Nucleus accumbens (tissue), 56 donors: ENCODE results near the gene PRSS38.

Experiments
- DNase-seq, 56 donors: peaks; one replicate each; lab custom pipeline; 2025; lab: John Stamatoyannopoulos, UW

The PRSS38 gene

DNA sequence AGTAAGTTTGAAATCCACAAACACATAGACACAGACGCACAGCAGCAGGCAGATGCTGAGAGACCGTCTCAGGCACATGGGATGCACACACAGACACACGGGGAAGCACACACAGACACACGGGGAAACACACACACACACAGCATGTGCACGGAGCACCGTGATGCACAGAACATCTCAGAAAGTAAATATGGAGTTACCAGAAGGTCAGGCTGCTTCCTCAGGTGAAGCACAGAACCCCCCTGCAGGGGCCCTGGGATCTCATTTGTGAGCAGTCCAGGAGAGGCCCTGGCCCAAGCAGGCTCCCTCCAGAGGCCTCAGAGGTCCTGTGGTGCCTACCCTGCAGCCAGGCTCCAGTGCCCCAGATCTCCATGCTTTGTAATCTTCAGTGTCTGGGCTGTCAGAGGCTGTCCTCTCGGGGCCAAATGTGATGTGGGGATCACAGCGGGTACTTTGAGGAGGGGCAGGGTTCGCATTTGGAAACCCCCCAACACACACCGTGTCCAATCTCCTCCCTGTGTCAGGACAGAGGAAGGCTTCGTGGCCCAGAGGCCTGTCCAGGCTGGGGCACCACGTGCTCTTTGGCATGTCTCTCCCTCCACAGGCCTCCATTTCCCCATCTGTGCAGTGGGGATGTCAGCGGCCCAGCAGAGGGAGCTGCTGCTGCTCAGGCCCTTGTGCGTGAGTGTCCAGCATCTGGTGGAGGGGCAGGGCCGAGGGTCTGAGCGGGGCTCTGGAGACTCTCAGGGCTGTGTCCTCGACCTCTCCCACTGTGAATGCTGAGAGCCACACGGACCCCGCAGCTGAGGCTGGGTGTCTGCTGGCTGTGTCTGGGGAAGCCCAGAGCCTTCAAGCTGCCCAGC, 23.0 kb upstream of the PRSS38 start:
- DNase-seq, result no peak

DNA sequence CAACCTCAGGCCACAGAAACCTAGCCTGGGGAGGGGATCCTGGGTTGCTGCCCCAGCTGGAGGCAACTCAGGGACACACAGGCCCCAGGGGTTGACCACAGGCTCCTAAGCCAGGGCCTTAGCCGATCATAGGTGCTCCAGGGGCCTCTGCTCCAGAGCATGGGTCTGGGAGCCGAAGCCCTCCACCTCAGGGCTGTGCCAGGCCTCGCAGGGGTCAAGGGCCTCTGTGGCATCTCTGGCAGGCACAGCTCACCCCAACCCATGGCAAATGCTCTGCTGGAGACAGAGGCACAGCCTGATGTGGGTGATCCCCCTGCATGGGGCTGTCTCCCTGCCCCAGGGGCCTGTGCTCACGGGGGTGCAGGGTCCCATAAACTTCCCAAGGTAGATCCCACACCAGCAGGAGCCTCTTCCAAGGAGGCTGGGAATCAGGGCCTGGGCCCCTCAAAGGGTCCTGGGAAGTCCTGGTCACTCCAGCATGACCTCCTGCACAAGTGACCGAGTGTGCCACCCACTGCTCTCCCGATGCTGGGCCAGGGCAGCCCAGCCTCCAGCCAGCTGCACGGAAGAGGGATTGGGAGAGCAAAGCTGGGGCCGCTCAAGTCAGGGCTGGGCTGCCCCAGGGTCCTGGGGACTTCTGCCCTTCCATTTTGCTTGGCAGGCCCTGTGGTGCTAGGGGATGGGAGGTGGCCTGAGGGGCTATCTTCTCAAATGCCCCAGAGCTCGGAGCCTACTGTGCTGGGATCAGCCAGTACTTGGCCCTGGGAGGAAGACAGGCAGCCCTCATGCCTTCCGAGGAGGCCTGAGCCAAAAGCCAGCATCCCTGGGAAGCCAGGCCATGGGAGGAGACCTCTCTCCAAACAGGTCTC, 22.2 kb upstream of the PRSS38 start:
- DNase-seq, result no peak

GRCh38 chr1:227793948-227794816, 21.3 kb upstream of the PRSS38 start:
- no peak for DNase-seq

DNA sequence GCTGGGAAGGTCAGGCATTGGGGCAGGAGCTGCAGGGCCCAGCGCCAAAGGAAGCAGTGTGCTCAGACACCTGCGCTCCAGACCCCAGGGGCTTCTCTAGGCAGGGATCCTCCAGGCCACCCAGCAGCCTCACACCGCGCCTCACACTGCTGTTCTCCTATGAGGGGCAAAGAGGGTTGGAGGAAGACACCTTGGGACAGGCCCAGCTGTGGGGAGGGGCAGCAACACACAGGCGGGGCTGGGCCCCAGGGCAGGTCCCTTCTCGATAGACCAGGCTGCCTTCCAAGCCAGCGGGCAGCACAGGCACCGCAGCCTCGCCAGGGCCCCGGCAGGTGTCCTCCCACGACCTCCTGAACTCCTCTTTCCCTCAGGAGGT, 20.7 kb upstream of the PRSS38 start:
- DNase-seq, result no peak

DNA sequence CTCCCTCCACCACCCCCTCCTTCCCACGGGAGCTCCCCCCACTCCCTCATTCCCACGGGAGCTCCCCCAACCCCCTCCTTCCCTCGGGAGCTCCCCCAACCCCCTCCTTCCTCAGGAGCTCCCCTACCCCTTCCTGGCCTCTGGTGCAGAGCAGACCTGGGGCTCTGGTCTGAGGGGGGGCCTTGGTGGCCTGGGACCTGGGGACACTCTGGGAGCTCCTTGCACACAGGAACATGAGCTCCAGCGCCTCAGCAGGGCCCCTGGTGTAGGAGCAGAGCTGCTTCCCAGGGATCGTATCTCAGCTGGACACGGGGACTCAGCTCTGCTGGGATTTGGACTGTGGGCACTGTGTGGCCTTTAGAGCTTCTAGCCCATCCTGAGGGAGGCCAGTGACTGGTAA, 19.7 kb upstream of the PRSS38 start:
- DNase-seq, result no peak

GRCh38 chr1:227796359-227796915, 19.0 kb upstream of the PRSS38 start:
- no peak for DNase-seq

DNA sequence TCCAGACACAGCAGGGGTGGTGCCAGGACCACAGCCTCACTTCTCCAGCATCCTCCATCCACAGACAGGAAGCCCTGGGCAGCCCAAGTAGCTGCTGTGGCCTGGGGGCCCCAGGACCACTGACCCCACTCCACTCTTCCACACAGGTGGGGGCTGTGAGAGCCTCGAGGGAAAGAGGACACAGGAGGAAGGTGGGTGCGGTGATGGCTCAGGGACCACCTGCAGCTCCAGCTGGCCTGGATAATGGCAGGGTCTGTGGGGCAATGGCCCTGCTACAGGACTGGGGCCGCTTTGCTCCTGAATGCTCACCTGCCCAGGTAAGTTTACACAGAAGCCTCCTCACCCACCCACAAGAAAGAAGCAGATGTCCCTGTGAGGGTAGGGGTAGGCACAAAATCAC, 18.3 kb upstream of the PRSS38 start:
- no peak for DNase-seq

GRCh38 chr1:227797625-227798024, 17.9 kb upstream of the PRSS38 start:
- DNase-seq, result no peak

- no peak for DNase-seq
These were observed 17.2 kb upstream of the PRSS38 start for GRCh38 chr1:227798078-227798802.

DNA sequence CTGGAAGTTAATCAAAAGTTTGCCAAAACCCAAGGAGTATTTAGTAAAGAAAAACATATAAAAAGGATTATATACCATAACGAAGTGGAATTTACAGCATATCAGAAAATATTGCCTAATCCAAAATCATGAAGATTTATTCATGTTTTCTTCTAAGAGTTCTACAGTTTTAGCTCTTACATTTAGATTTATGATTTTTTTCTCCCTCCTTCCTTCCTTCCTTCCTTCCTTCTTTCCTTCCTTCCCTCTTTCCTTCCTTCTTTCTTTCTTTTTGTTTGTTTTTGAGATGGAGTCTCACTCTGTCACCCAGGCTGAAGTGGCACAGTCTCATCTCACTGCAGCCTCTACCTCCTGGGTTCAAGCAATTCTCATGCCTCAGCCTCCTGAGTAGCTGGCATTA, 15.7 kb upstream of the PRSS38 start:
- no peak for DNase-seq

DNA sequence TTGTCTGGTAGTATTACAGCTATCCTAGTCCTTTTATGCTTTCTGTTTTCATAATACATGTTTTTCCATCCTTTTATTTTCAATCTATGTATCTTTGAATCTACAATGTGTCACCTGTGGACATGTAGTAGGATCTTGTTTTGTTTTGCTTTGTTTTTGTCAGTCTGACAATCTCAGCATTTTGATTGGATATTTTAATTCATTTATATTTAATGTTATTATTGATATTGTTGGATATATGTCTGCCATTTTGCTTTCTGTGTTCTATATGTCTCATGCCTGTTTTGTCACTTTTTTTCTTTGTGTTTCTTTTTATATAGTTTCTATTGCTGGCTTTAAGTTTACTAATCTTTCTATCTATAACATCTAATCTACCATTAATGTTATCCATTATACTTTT, 11.5 kb upstream of the PRSS38 start:
- no peak for DNase-seq

DNA sequence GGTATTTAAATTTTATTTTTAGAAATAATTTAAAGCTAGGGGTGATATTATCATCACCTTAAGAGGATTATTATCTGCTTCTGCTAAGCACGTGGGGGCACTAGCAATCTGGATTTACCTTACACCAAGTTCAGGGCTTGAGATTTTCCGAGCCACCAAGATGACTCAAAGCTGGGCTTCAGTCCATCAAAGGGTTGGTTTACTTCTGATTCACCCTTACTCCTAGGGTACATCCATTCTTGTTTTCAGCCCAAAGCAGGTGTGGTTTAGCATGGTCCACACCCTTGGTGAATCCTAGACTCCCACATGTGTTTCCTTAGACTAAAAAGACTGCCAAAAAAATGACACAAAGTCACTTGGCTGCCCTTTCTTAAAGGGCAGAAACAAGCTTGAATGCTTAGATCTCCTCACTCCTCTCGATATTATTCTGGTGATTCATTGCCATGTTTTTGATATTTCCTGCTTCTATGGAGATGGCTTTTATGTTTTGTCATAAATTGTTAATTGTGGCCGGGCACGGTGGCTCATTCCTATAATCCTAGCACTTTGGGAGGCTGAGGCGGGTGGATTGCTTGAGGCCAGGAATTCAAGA, 9.8 kb upstream of the PRSS38 start:
- no peak for DNase-seq

GRCh38 chr1:227808566-227808965, 6.9 kb upstream of the PRSS38 start:
- no peak for DNase-seq

- no peak for DNase-seq
These were observed 6.4 kb upstream of the PRSS38 start for GRCh38 chr1:227809026-227809425.

GRCh38 chr1:227813962-227814361, 1.5 kb upstream of the PRSS38 start:
- no peak for DNase-seq

DNA sequence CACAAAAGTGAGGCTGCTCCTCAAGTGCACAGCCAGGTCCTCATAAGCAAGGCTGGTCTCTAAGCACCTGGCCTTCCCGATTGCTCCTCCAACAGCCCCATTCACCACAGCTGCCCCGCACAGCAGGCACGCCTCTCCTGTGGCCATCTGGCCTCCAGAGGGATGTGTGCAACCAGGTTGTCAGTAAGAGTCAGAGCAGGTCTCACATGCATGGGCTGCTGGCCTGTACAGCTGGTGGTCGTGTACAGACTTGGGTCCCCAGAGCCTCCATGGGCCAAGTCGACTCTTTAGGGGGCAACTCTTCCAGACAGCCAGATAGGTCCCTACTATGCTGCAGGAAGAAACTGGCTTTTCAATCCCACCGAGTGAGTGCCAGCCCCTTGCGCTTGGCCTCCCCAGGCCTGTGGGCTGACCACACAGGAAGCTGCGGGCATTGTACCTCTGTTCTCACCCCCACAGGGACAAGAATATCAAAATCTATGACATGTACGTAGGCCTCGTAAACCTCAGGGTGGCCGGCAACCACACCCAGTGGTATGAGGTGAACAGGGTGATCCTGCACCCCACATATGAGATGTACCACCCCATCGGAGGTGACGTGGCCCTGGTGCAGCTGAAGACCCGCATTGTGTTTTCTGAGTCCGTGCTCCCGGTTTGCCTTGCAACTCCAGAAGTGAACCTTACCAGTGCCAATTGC, 1.4 kb downstream of the PRSS38 start:
- DNase-seq, result no peak

DNA sequence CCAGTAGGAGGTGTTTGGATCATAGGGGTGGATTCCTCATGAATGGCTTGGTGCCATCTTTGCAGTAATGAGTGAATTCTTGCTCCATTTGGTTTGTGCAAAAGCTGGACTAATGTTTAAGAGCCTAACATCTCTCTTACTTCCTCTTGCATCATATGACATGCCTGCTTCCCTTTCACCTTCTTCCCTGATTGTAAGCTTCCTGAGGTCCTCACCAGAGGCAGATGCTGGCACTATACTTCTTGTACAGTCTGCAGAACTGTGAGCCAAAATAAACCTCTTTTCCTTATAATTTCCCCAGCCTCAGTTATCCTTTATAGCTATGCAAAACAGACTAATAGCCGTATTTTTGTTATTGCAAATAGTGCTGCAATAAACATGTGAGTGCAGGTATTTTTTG, 8.1 kb downstream of the PRSS38 start:
- no peak for DNase-seq

DNA sequence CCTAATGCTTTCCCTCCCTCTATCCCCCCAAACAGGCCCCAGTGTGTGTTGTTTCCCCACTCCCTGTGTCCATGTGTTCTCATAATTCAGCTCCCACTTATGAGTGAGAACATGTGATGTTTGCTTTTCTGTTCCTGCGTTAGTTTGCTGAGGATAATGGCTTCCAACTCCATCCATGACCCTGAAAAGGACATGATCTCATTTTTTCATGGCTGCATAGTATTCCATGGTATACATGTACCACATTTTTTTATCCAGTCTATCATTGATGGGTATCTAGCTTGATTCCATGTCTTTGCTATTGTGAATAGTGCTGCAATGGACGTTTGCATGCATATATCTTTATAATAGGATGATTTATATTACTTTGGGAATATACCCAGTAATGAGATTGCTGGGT, 8.7 kb downstream of the PRSS38 start:
- DNase-seq, result no peak

GRCh38 chr1:227828786-227829185, 13.3 kb downstream of the PRSS38 start:
- DNase-seq, result no peak
